Breast epithelium (tissue), 3 donors: Measurements from ENCODE around the gene GTPBP1.

Experiments used
- POLR2A ChIP-seq: fragments of 450-650 bp; IDR thresholded peaks from one replicate; pipeline ENCODE4 v1.6.1; 2016; ENCODE audit warnings: antibody characterized with exemption, mild to moderate bottlenecking, moderate library complexity
- POLR2AphosphoS5 ChIP-seq, 3 donors: sonication (generic); formaldehyde crosslinking; IDR thresholded peaks; one replicate each; pipeline ENCODE4 v1.6.1; 2017; ENCODE audit warnings: antibody characterized with exemption in 3 of 3

GRCh38 chr22:38706101-38706900 lies 557 bp downstream of the GTPBP1 start:
- TF ChIP-seq POLR2AphosphoS5 (IDR thresholded peaks at IDR 0.05) (no peak), POLR2A (no peak)
